Activated CD4-positive, alpha-beta T cell treated with anti-CD3 and anti-CD28 coated beads for 4 hours (primary cell): ENCODE data around the gene NRSN1.

Source experiments
- DNase-seq, 2 donors: peaks; one replicate each; pipeline ENCODE4 v3.0.0-alpha.2; 2020

NRSN1 gene

GRCh38 chr6:24145690-24146131 is 19.7 kb downstream of the NRSN1 start:
- DNase-seq, result no peak

DNA sequence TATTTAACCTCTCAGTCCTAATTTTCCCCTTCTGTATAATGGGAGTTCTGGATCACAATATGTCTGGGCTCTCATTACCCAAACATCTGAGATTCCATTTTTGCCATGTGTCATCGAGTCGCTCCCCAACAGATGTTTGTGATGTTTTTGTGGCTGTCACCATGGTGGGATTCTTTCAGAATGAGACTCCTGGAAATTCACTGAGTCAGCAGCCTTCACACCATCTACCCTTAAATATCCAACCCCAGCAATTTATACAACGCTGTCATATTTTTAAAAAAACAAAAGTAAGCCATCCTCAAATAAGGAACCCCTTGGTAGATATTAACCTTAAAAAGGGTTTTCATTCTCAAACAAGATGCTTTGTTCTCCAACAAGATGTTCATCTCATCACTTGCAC is 20.9 kb downstream of the NRSN1 start:
- DNase-seq, result no peak

- DNase-seq, result no peak
Measured at GRCh38 chr6:24147511-24148153, 21.6 kb downstream of the NRSN1 start.

- no peak for DNase-seq
Measured at GRCh38 chr6:24148154-24148570, 22.1 kb downstream of the NRSN1 start.

DNA sequence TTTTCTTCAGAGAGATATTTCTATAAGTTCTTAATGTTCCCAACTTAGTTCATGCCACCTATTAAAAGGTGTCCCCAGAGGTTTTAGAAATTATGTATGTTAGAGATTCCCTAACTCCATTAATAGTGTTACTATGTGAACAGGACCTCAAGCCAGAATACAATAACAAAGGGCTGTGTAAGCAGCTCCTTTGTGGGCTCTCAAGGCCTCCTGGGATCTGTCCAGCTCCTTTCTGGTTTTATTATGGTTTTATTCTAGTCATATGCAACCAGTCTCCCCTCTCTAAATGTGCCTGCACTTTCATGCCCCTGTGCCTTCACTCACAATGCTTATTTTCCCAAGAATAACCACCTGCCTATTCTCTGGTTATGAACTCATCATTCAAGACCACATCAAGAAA is 22.7 kb downstream of the NRSN1 start:
- DNase-seq, result no peak

- DNase-seq, result no peak
Measured at GRCh38 chr6:24149296-24149695, 23.3 kb downstream of the NRSN1 start.

GRCh38 chr6:24149836-24150235 is 23.8 kb downstream of the NRSN1 start:
- no peak for DNase-seq

- DNase-seq, result no peak
Measured at GRCh38 chr6:24152014-24152413, 26.0 kb downstream of the NRSN1 start.

DNA sequence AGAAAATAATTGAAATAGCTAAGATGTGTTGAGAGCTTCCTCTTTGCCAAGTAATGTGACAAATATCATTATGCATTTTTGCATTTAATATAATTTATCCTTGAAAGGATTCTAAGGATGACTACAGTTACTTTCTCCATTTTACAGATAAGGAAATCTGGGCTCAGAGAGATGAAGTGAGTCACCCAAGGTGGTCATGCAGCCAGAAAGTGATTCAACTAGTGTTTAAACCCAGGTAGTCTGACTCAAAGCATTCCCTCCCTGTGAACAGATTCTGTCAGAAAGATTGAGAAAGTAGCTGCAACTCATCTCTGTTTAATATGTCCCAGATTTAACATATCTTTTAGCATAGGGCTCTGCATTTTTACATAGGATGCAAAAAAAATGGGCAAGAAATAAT is 28.1 kb downstream of the NRSN1 start:
- DNase-seq, result no peak

DNA sequence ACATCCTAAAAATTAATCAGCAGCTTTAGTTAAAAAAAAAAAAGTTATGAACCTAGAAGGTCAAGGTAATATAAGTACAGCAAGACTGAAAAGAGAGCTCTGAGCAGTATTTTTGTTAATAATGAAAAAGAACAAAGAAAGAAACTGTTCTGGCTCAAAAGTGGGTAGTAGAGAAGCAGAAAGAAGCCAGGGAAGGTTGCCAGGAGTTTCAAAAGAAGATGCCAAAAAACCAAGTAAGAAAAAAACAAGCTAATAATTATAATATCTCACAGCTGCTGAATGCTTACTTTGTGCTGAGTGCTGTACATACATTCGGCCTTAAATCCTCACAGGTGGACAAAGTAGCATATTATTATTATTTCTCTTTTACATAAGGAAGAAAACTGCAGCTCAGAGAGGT is 31.9 kb downstream of the NRSN1 start:
- DNase-seq, result no peak

DNA sequence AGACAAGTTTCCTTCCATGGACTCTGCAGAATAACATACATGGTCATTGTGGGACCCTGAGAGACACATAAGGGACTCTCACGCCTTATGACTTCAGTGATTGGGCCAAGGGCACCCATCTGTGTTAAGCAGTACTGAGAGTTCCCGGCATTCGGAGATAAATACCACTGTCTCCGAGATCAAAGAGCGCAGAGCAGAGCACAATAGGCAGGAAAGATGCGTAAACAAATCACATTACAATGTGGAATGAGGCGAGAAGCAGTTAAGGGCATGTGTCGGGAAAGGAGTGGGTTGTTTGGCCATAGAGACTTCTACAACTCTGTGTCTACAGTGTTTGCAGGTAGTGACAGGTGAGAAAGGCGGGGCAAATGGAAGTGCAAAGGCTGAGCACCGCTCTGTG is 57.6 kb downstream of the NRSN1 start:
- no peak for DNase-seq

DNA sequence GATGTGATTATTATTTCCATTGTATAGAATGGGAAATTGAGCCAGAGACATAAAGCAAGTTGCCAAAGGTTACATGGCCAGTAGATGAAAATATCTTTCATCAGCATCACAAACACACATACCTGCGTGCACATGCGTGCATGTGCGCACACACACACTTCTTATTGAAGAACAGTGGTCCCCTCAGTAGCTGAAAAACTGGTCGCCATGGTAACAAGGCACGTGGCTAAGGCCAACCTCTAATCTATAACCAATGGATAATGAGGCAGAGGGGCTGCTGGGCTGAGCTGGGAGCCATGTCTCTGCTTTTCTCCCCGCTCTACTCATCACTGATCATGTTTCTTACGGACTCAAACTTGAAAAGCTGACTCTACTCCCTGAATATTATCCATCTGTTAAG is 60.3 kb downstream of the NRSN1 start:
- DNase-seq, result no peak

DNA sequence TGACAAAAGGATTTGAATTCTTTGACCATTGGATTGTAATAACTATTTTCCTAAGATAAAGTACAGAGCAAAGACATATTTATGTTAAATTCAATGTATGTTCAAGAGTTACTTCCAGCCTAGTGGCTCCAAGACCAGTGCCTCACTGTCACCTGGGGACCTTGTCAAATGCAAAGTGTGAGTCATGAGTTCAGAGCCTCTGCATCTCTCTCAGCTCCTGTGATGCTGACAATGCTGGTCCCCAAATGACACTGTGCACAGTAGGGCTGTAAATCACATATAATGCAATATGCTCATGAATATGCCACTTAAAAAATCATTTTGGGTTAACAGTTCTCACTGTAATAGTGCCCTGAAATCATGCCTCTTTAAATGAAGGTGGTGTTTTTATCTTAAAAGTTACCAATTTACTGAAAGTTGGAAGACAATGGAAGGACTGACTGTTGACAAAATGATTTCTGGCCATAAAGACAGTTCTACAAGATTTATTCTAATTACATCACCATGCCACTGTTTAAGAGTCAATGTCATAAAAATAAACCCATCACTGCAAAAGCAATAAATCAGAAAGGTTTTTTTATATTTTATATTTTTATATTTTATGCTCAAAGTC is 62.1 kb downstream of the NRSN1 start:
- no peak for DNase-seq

GRCh38 chr6:24188578-24189080 is 62.6 kb downstream of the NRSN1 start:
- DNase-seq, result no peak

DNA sequence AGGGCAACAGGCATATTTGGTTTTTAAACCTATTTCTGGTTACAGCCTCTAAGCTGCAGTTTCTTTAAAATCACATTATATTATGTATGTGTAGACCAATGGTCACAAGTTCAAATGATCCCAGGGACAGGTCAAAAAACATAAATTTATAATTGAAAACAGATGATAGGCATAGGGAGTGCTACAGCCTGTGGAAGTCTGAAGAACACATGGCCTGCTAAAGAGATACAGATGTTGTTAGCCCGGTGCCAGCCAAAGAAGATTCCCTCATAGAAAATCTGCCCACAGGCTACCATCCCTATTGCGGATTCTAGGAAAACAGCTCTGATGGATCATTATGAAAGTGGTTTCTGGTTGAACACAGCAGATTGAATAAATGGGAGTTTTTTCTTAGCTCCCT is 65.3 kb downstream of the NRSN1 start:
- no peak for DNase-seq

- no peak for DNase-seq
Measured at GRCh38 chr6:24193364-24193763, 67.3 kb downstream of the NRSN1 start.

GRCh38 chr6:24194978-24195700 is 69.1 kb downstream of the NRSN1 start:
- no peak for DNase-seq

DNA sequence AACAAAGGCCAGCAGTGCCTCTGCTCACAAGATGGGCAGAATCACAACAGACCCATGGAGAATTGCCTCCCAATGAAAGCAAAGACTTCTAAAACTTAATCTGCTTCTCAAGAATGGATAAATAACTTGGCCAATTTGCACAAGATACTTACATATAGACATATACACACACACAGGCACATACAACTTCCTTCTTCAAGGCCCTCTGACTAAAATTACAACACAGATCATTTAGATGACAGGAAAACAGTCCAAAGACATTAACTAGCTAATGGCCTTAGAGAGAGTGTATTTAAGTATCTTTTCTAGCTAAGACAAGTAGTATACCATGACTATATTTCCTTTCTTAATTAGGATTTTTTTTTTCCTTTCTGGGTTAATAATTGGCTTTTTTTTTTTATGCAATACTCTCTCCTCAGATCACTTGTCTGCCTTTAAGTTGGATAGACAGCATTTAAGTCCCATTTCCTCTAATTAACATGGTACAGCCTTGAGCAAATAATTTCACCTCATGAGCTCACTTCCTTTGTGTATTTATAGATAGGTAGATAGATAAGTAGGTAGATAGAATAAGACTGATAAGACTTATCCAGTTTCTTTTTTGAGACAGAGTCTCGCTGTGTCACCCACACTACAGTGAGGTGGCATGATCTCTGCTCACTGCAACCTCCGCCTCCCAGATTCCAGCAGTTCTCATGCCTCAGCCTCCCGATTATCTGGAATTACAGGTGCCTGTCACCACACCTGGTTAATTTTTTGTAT is 70.0 kb downstream of the NRSN1 start:
- DNase-seq, result no peak
